GM21526 (cell line): ENCODE measurements around the gene MRO.
"Not testable (repeated sequence)": the region's sequence is repeated elsewhere in the genome, so short reads cannot be mapped to it uniquely, and the experiment has no call there.

Source experiments
- ATAC-seq: cut with Tn5 transposase; IDR thresholded peaks from one replicate; pipeline ENCODE4 v1.9.1; 2021; ENCODE audit warnings: moderate library complexity; ENCODE audit not compliant: unreplicated experiment, low FRiP score

The MRO gene

GRCh38 chr18:50819728-50820378 is at the start of gene MRO:
TSS of gene MRO (minus strand) at chr18:50820016. CDS start at chr18:50809400, 10,616 bp downstream.
- ATAC-seq = peak; percentile 88

GRCh38 chr18:50869150-50869549 is 49.3 kb upstream of the MRO start:
- no peak for ATAC-seq

- ATAC-seq = no peak
Observed at GRCh38 chr18:50866765-50867164, 46.9 kb upstream of the MRO start.

GRCh38 chr18:50863840-50864375 is 44.1 kb upstream of the MRO start:
- no peak for ATAC-seq

- ATAC-seq = no peak
Observed at GRCh38 chr18:50862401-50862800, 42.6 kb upstream of the MRO start.

- no peak for ATAC-seq
Observed at GRCh38 chr18:50861617-50862016, 41.8 kb upstream of the MRO start.

GRCh38 chr18:50859793-50860555 is 40.2 kb upstream of the MRO start:
- no peak for ATAC-seq

GRCh38 chr18:50857694-50858093 is 37.9 kb upstream of the MRO start:
- ATAC-seq = no peak

- not testable (repeated sequence) for ATAC-seq
Observed at GRCh38 chr18:50857166-50857565, 37.4 kb upstream of the MRO start.

GRCh38 chr18:50855976-50856757 is 36.4 kb upstream of the MRO start:
- ATAC-seq = no peak

- no peak for ATAC-seq
Observed at GRCh38 chr18:50853863-50854271, 34.1 kb upstream of the MRO start.

- ATAC-seq = no peak
Observed at GRCh38 chr18:50850307-50851065, 30.7 kb upstream of the MRO start.

- ATAC-seq = no peak
Observed at GRCh38 chr18:50849419-50849821, 29.6 kb upstream of the MRO start.

GRCh38 chr18:50848991-50849390 is 29.2 kb upstream of the MRO start:
- ATAC-seq = no peak

- no peak for ATAC-seq
Observed at GRCh38 chr18:50848061-50848551, 28.3 kb upstream of the MRO start.

- no peak for ATAC-seq
Observed at GRCh38 chr18:50847192-50847591, 27.4 kb upstream of the MRO start.

- ATAC-seq = no peak
Observed at GRCh38 chr18:50844960-50845359, 25.1 kb upstream of the MRO start.

GRCh38 chr18:50844554-50844953 is 24.7 kb upstream of the MRO start:
- no peak for ATAC-seq

GRCh38 chr18:50842846-50843245 is 23.0 kb upstream of the MRO start:
- no peak for ATAC-seq

- no peak for ATAC-seq
Observed at GRCh38 chr18:50839996-50840395, 20.2 kb upstream of the MRO start.
